ENCODE data around the gene PHIP.
A peak's percentile ranks its signal among the peaks of the same experiment; 100 is the strongest.

The PHIP gene

GRCh38 chr6:79084693-79085092 is 6.6 kb upstream of the PHIP start:
- no peaks in the 10 kb centered on the region for H3K36me3 ChIP-seq (ENCODE audit: insufficient read depth, low read length)
- H3K27ac ChIP-seq (ENCODE audit: low read depth, low read length) = no peak overlapping the region
- no peaks in the 10 kb centered on the region for H3K9me3 ChIP-seq (ENCODE audit: low read length)
- H3K4me3 ChIP-seq (ENCODE audit: low read depth in 1 of 2, low read length in 2 of 2) = no peak overlapping the region
- no peak overlapping the region for H3K9ac ChIP-seq (ENCODE audit: low read length)
- H3K4me1 ChIP-seq (ENCODE audit: insufficient read depth, low read length) = peaks cover 4% of the 10 kb centered on the region
- H3K27me3 ChIP-seq (ENCODE audit: control insufficient read depth in 1 of 2, insufficient read depth in 2 of 2, low read length in 2 of 2) = no peaks in the 10 kb centered on the region

GRCh38 chr6:79082304-79082703 is 4.2 kb upstream of the PHIP start:
- peaks cover 8% of the 10 kb centered on the region for H3K4me1 ChIP-seq (ENCODE audit: insufficient read depth, low read length)
- no peak overlapping the region for H3K9ac ChIP-seq (ENCODE audit: low read length)
- no peak overlapping the region for H3K27ac ChIP-seq (ENCODE audit: low read depth, low read length)
- no peaks in the 10 kb centered on the region for H3K27me3 ChIP-seq (ENCODE audit: control insufficient read depth in 1 of 2, insufficient read depth in 2 of 2, low read length in 2 of 2)
- H3K4me3 ChIP-seq (ENCODE audit: low read depth in 1 of 2, low read length in 2 of 2) = no peak overlapping the region
- no peaks in the 10 kb centered on the region for H3K9me3 ChIP-seq (ENCODE audit: low read length)
- no peaks in the 10 kb centered on the region for H3K36me3 ChIP-seq (ENCODE audit: insufficient read depth, low read length)

- Histone ChIP-seq H3K9ac (ENCODE audit: low read length) (no peak overlapping the region), H3K27me3 (ENCODE audit: control insufficient read depth in 1 of 2, insufficient read depth in 2 of 2, low read length in 2 of 2) (no peaks in the 10 kb centered on the region), H3K4me1 (ENCODE audit: insufficient read depth, low read length) (peaks cover 8% of the 10 kb centered on the region), H3K4me3 (ENCODE audit: low read depth in 1 of 2, low read length in 2 of 2) (no peak overlapping the region), H3K36me3 (ENCODE audit: insufficient read depth, low read length) (no peaks in the 10 kb centered on the region), H3K27ac (ENCODE audit: low read depth, low read length) (no peak overlapping the region), H3K9me3 (ENCODE audit: low read length) (no peaks in the 10 kb centered on the region)
These were observed 3.6 kb upstream of the PHIP start for GRCh38 chr6:79081663-79082062.

- no peaks in the 10 kb centered on the region for H3K27me3 ChIP-seq (ENCODE audit: control insufficient read depth in 1 of 2, insufficient read depth in 2 of 2, low read length in 2 of 2)
- H3K9ac ChIP-seq (ENCODE audit: low read length) = peak overlapping the region; percentile 55
- H3K9me3 ChIP-seq (ENCODE audit: low read length) = no peaks in the 10 kb centered on the region
- H3K4me1 ChIP-seq (ENCODE audit: insufficient read depth, low read length) = peaks cover 19% of the 10 kb centered on the region
- H3K36me3 ChIP-seq (ENCODE audit: insufficient read depth, low read length) = no peaks in the 10 kb centered on the region
- H3K27ac ChIP-seq (ENCODE audit: low read depth, low read length) = no peak overlapping the region
- peak overlapping the region in 1 of 2 donors; percentile 95 for H3K4me3 ChIP-seq (ENCODE audit: low read depth in 1 of 2, low read length in 2 of 2)
These were observed 1.5 kb upstream of the PHIP start for GRCh38 chr6:79079561-79080041.

- no peaks in the 10 kb centered on the region for H3K9me3 ChIP-seq (ENCODE audit: low read length)
- H3K27me3 ChIP-seq (ENCODE audit: control insufficient read depth in 1 of 2, insufficient read depth in 2 of 2, low read length in 2 of 2) = no peaks in the 10 kb centered on the region
- H3K36me3 ChIP-seq (ENCODE audit: insufficient read depth, low read length) = no peaks in the 10 kb centered on the region
- H3K4me1 ChIP-seq (ENCODE audit: insufficient read depth, low read length) = peaks cover 33% of the 10 kb centered on the region
- peak overlapping the region; percentile 81 to 95 for H3K4me3 ChIP-seq (ENCODE audit: low read depth in 1 of 2, low read length in 2 of 2)
- H3K27ac ChIP-seq (ENCODE audit: low read depth, low read length) = peak overlapping the region; percentile 98
- H3K9ac ChIP-seq (ENCODE audit: low read length) = peak overlapping the region; percentile 55
These were observed 359 bp downstream of the PHIP start for GRCh38 chr6:79077715-79078074.

GRCh38 chr6:79076782-79077641 is 1.0 kb downstream of the PHIP start:
- H3K4me3 ChIP-seq (ENCODE audit: low read depth in 1 of 2, low read length in 2 of 2) = peak overlapping the region; percentile 68 to 90
- H3K9ac ChIP-seq (ENCODE audit: low read length) = peak overlapping the region; percentile 47
- H3K4me1 ChIP-seq (ENCODE audit: insufficient read depth, low read length) = peaks cover 40% of the 10 kb centered on the region
- H3K27ac ChIP-seq (ENCODE audit: low read depth, low read length) = peak overlapping the region; percentile 98
- H3K9me3 ChIP-seq (ENCODE audit: low read length) = no peaks in the 10 kb centered on the region
- no peaks in the 10 kb centered on the region for H3K27me3 ChIP-seq (ENCODE audit: control insufficient read depth in 1 of 2, insufficient read depth in 2 of 2, low read length in 2 of 2)
- no peaks in the 10 kb centered on the region for H3K36me3 ChIP-seq (ENCODE audit: insufficient read depth, low read length)

- Histone ChIP-seq H3K36me3 (ENCODE audit: insufficient read depth, low read length) (no peaks in the 10 kb centered on the region), H3K4me3 (ENCODE audit: low read depth in 1 of 2, low read length in 2 of 2) (peak overlapping the region in 1 of 2 donors; percentile 68), H3K27ac (ENCODE audit: low read depth, low read length) (peak overlapping the region; percentile 98), H3K9me3 (ENCODE audit: low read length) (no peaks in the 10 kb centered on the region), H3K4me1 (ENCODE audit: insufficient read depth, low read length) (peaks cover 48% of the 10 kb centered on the region), H3K27me3 (ENCODE audit: control insufficient read depth in 1 of 2, insufficient read depth in 2 of 2, low read length in 2 of 2) (no peaks in the 10 kb centered on the region), H3K9ac (ENCODE audit: low read length) (peak overlapping the region; percentile 47)
These were observed 1.9 kb downstream of the PHIP start for GRCh38 chr6:79076160-79076559.

GRCh38 chr6:79073888-79074287 is 4.2 kb downstream of the PHIP start:
- no peak overlapping the region for H3K9ac ChIP-seq (ENCODE audit: low read length)

GRCh38 chr6:79072640-79073181 is 5.3 kb downstream of the PHIP start:
- no peaks in the 10 kb centered on the region for H3K27me3 ChIP-seq (ENCODE audit: control insufficient read depth in 1 of 2, insufficient read depth in 2 of 2, low read length in 2 of 2)
- no peak overlapping the region for H3K4me3 ChIP-seq (ENCODE audit: low read depth in 1 of 2, low read length in 2 of 2)
- no peaks in the 10 kb centered on the region for H3K36me3 ChIP-seq (ENCODE audit: insufficient read depth, low read length)
- no peak overlapping the region for H3K27ac ChIP-seq (ENCODE audit: low read depth, low read length)
- H3K4me1 ChIP-seq (ENCODE audit: insufficient read depth, low read length) = peaks cover 50% of the 10 kb centered on the region
- H3K9me3 ChIP-seq (ENCODE audit: low read length) = no peaks in the 10 kb centered on the region
- H3K9ac ChIP-seq (ENCODE audit: low read length) = no peak overlapping the region

More at GRCh38 chr6:79073888-79074287, 4.2 kb downstream of the PHIP start:
- Histone ChIP-seq H3K36me3 (ENCODE audit: insufficient read depth, low read length) (no peaks in the 10 kb centered on the region), H3K27me3 (ENCODE audit: control insufficient read depth in 1 of 2, insufficient read depth in 2 of 2, low read length in 2 of 2) (no peaks in the 10 kb centered on the region), H3K4me1 (ENCODE audit: insufficient read depth, low read length) (peaks cover 50% of the 10 kb centered on the region), H3K27ac (ENCODE audit: low read depth, low read length) (no peak overlapping the region), H3K4me3 (ENCODE audit: low read depth in 1 of 2, low read length in 2 of 2) (no peak overlapping the region), H3K9me3 (ENCODE audit: low read length) (no peaks in the 10 kb centered on the region)

- Histone ChIP-seq H3K9me3 (ENCODE audit: low read length) (no peaks in the 10 kb centered on the region), H3K27me3 (ENCODE audit: control insufficient read depth in 1 of 2, insufficient read depth in 2 of 2, low read length in 2 of 2) (no peaks in the 10 kb centered on the region), H3K36me3 (ENCODE audit: insufficient read depth, low read length) (no peaks in the 10 kb centered on the region), H3K9ac (ENCODE audit: low read length) (no peak overlapping the region), H3K4me3 (ENCODE audit: low read depth in 1 of 2, low read length in 2 of 2) (no peak overlapping the region), H3K27ac (ENCODE audit: low read depth, low read length) (no peak overlapping the region), H3K4me1 (ENCODE audit: insufficient read depth, low read length) (peaks cover 50% of the 10 kb centered on the region)
These were observed 6.5 kb downstream of the PHIP start for GRCh38 chr6:79071547-79071946.

GRCh38 chr6:79070206-79070825 is 7.7 kb downstream of the PHIP start:
- Histone ChIP-seq H3K4me1 (ENCODE audit: insufficient read depth, low read length) (peaks cover 48% of the 10 kb centered on the region), H3K4me3 (ENCODE audit: low read depth in 1 of 2, low read length in 2 of 2) (no peak overlapping the region)

More at GRCh38 chr6:79070206-79070825, 7.7 kb downstream of the PHIP start:
- Histone ChIP-seq H3K27ac (ENCODE audit: low read depth, low read length) (no peak overlapping the region), H3K27me3 (ENCODE audit: control insufficient read depth in 1 of 2, insufficient read depth in 2 of 2, low read length in 2 of 2) (no peaks in the 10 kb centered on the region), H3K36me3 (ENCODE audit: insufficient read depth, low read length) (no peaks in the 10 kb centered on the region), H3K9me3 (ENCODE audit: low read length) (no peaks in the 10 kb centered on the region), H3K9ac (ENCODE audit: low read length) (no peak overlapping the region)
